ENCODE results near the gene ZNF385B.

ZNF385B gene

GRCh38 chr2:179856205-179856604 lies 5.2 kb downstream of the ZNF385B start:
- no peak for DNase-seq (ENCODE audit: low read depth in 1 of 2, low spot score in 1 of 2)

GRCh38 chr2:179855673-179856072 lies 5.7 kb downstream of the ZNF385B start:
- DNase-seq (ENCODE audit: low read depth in 1 of 2, low spot score in 1 of 2): no peak

DNA sequence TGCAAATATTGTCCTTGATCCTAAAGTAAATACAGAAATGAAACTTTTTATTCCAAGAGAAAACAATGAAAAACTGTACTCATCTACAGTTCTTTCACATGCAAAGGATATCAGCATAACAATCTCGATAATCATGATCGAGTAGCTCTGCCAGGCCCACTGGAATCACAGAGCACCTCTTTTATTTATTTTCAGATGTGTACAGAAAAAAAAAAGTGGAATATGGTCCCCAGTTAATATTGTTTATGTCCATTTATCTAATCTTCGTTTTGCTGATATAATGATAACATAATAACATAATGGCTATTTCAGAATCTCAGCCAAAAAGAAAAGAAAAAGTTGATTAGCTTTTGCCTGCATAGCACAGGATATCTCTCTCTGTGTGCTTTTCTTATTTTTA lies 6.5 kb downstream of the ZNF385B start:
- DNase-seq (ENCODE audit: low read depth in 1 of 2, low spot score in 1 of 2): no peak

- DNase-seq (ENCODE audit: low read depth in 1 of 2, low spot score in 1 of 2): no peak
These were observed 8.3 kb downstream of the ZNF385B start for GRCh38 chr2:179853108-179853507.

GRCh38 chr2:179850188-179850587 lies 11.2 kb downstream of the ZNF385B start:
- no peak for DNase-seq (ENCODE audit: low read depth in 1 of 2, low spot score in 1 of 2)

DNA sequence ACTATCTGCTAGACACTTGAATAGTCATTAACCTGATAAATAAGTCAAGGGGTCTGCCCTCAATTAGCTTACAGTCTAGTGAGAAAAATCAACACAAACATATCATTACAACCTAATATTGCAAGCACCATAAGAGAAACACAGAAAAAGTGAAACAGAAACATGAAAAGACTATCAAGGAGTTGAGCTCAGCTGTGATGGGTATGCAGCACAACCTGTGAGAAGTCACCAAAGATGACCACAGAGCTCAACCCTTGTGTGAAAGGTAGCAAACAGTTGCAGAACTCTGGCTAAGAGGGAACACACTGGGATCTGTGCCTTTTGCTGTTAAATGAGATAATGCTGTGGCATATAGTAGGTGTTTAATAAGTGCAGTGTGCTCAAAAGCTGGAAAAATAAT lies 11.7 kb downstream of the ZNF385B start:
- no peak for DNase-seq (ENCODE audit: low read depth in 1 of 2, low spot score in 1 of 2)

DNA sequence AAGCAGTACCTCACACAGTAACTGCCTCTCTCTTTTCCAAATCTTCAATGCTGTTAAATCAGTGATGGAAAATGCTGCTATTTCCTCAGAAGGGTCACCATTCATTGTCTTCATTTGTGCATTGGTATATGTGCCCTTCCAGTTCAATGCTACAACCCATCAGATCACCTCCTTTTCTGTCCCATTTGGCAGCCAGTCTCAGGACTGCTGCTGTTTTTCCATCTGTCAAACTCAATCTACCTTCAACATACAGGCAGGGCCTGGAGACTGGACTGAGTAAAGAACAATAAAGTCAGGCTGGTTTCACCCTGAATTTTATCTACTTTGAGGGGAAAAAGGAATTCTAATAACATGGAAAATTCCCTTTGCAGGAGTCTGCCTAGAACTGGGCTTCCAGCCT lies 17.9 kb downstream of the ZNF385B start:
- DNase-seq (ENCODE audit: low read depth in 1 of 2, low spot score in 1 of 2): no peak

DNA sequence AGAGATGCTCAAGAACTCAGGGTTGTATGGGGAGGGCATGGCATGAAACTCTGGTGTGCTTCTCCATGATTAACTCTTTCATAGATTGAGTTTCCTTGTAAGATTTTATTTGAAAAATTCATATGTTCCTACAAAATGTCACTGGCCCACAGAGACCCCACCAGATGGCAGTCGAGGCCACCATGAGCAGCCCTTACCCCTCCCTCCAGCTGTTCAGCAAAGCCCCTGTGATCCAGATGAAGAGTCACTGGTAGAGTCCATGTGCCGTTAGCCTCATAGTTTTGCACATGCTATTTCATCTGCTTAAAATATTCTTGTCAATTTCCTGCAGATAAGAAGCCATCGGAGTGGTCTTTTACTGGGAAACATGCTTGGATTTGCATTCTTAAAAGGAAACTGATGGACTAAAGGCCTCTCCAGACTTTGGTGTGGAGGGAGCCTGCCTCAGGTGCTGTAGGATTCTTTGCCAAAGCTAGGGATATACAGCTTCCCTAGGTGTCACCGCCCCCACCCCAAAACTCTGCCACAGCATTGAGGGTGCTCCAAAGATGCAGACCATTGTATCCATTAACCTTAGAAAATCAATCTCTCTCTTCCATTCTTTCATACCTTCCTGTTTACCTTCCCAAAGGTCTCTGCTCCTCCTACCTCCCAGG lies 18.8 kb downstream of the ZNF385B start:
- DNase-seq (ENCODE audit: low read depth in 1 of 2, low spot score in 1 of 2): no peak

GRCh38 chr2:179840840-179841239 lies 20.6 kb downstream of the ZNF385B start:
- no peak for DNase-seq (ENCODE audit: low read depth in 1 of 2, low spot score in 1 of 2)

DNA sequence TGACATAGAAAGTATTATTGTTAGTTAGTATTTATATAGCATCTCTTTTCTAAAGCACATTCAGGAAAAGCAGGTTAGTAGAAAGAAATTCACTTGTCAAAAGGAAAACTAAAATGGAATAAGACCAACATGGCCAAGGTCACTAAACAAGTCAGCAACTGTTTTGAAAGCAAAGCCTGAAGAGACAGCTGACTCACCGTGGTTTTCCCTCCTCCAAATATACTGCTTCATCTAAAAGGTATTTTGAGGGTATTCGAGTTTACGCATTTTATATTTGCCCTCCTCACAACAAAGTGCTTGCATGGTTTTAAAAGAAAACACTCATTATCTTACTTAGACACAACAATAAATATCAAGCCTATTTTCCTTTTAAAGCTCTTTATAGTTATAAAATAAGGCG lies 24.0 kb downstream of the ZNF385B start:
- no peak for DNase-seq (ENCODE audit: low read depth in 1 of 2, low spot score in 1 of 2)

DNA sequence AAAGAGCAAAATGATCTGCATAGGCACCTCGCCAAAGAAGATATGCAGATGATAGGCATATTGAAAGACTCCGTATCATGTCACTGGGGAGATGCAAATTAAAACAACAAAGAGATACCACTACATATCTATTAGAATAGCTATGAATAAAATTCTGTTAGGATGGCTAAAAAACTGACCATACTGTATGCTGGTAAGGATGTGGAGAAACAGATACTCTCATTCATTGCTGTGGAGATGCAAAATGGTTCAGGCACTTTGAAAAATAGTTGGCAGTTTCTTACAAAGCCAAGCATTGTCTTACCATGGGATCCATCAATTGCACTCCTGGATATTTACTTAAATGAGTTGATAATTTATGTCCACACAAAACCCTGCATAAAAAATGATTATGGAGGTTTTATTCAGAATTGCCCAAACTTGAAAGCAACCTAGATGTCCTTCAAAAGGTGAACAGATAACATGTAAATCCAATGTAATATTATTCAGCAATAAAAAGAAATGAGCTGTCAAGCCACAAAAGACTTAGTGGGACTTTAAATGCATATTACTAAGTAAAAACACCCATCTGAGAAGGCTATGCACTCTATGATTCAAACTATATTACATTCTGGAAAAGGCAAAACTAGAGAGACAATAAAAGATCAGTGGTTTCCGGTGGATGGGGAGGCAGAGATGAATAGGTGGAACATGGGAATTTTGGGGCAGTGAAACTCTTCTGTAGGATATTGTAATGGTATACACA lies 31.2 kb downstream of the ZNF385B start:
- no peak for DNase-seq (ENCODE audit: low read depth in 1 of 2, low spot score in 1 of 2)

DNA sequence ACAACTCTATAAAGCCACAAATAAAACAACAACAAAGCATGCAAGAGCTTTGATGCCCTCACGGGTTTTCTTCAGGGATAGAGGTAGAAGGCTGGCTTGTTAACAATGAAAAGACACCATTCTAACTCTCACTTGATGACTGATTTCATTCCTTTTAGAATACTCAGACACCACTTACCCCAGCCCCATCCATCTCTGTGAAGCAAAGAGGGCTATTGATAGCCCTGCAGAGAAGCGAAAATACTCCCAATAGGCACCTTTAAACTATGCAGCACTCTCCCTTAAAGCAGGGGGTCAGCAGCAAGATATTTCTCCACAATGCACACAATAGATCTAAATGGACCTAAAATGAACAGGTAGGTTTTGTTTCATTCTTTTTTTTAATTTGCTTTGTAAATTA lies 35.1 kb downstream of the ZNF385B start:
- no peak for DNase-seq (ENCODE audit: low read depth in 1 of 2, low spot score in 1 of 2)

GRCh38 chr2:179825494-179825893 lies 35.9 kb downstream of the ZNF385B start:
- DNase-seq (ENCODE audit: low read depth in 1 of 2, low spot score in 1 of 2): no peak

GRCh38 chr2:179824961-179825360 lies 36.5 kb downstream of the ZNF385B start:
- no peak for DNase-seq (ENCODE audit: low read depth in 1 of 2, low spot score in 1 of 2)

- no peak for DNase-seq (ENCODE audit: low read depth in 1 of 2, low spot score in 1 of 2)
These were observed 38.9 kb downstream of the ZNF385B start for GRCh38 chr2:179822540-179822939.

DNA sequence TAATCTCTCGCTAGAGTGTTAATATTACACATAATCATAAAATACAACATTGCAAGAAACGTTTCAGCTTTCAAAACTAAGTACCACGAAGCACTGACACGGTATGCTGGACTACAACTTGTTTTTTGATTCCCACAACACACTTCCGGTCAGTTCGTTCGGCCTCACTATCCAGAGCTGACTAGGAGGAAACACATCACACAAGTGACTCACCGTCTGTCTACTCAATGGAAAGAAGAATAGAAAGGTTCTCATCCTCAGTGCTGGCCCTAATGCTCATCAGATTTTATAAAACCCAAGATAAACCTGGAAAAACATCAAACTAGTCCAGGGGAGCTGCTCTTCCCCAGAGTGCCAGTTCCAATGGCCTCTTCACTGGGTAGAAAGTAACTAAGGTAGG lies 42.9 kb downstream of the ZNF385B start:
- DNase-seq (ENCODE audit: low read depth in 1 of 2, low spot score in 1 of 2): no peak

- DNase-seq (ENCODE audit: low read depth in 1 of 2, low spot score in 1 of 2): no peak
These were observed 44.1 kb downstream of the ZNF385B start for GRCh38 chr2:179817181-179817841.

DNA sequence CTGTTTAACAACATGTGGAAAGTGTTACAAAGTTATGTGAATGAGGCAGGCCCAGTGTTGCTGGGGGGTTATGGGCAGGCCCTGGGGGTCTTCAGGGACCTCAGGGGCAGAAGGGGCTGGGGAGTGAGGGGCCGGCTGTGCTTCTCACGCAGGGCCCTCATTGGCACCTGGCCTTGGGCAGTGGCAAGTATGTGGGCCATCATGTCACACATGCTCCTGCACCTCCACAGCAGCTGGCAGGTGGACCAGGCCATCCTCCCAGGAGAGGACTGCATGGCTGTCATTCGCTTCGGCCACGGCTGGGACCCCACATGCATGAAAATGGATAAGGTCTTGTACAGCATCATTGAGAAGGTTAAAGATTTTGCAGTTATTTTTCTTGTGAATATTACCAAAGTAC lies 47.4 kb downstream of the ZNF385B start:
- no peak for DNase-seq (ENCODE audit: low read depth in 1 of 2, low spot score in 1 of 2)

GRCh38 chr2:179812501-179812900 lies 48.9 kb downstream of the ZNF385B start:
- DNase-seq (ENCODE audit: low read depth in 1 of 2, low spot score in 1 of 2): no peak

DNA sequence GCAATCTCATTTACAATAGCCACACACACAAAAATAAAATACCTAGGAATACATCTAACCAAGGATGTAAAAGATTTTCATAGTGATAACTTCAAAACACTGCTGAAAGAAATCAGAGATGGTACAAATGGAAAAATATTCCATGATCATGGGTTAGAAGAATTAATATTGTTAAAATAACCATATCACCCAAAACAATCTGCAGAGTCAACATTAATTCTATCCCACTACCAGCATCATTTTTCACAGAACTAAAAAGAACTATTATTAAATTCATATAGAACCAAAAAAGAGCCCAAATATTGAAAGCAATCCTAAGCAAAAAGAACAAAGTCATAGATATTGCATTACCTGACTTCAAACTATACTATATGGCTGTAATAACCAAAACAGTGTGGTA lies 50.4 kb downstream of the ZNF385B start:
- DNase-seq (ENCODE audit: low read depth in 1 of 2, low spot score in 1 of 2): no peak

GRCh38 chr2:179809606-179810005 lies 51.8 kb downstream of the ZNF385B start:
- no peak for DNase-seq (ENCODE audit: low read depth in 1 of 2, low spot score in 1 of 2)

- DNase-seq (ENCODE audit: low read depth in 1 of 2, low spot score in 1 of 2): no peak
These were observed 56.4 kb downstream of the ZNF385B start for GRCh38 chr2:179805001-179805400.
